Coronary artery (tissue), 2 donors: Measurements from ENCODE around the gene EN2.

Source experiments
- DNase-seq: peaks from one replicate; pipeline ENCODE4 v3.0.0-alpha.2; 2017; ENCODE audit warnings: low spot score
- H3K27ac ChIP-seq, 2 donors: fragments of 200-600 bp; sonication (generic); one replicate each; pipeline ENCODE4 v1.5.1; 2016 to 2019
- H3K4me3 ChIP-seq: fragments of 200-600 bp; sonication (generic); 2 replicates; pipeline ENCODE4 v1.5.1; 2016; ENCODE audit warnings: mild to moderate bottlenecking, moderate library complexity
- TF ChIP-seq, protein P1 (sequence below): fragments of 200-600 bp; sonication (generic); IDR thresholded peaks from one replicate; pipeline ENCODE4 v1.5.1; 2019; ENCODE audit warnings: antibody characterized with exemption

EN2 gene

DNA sequence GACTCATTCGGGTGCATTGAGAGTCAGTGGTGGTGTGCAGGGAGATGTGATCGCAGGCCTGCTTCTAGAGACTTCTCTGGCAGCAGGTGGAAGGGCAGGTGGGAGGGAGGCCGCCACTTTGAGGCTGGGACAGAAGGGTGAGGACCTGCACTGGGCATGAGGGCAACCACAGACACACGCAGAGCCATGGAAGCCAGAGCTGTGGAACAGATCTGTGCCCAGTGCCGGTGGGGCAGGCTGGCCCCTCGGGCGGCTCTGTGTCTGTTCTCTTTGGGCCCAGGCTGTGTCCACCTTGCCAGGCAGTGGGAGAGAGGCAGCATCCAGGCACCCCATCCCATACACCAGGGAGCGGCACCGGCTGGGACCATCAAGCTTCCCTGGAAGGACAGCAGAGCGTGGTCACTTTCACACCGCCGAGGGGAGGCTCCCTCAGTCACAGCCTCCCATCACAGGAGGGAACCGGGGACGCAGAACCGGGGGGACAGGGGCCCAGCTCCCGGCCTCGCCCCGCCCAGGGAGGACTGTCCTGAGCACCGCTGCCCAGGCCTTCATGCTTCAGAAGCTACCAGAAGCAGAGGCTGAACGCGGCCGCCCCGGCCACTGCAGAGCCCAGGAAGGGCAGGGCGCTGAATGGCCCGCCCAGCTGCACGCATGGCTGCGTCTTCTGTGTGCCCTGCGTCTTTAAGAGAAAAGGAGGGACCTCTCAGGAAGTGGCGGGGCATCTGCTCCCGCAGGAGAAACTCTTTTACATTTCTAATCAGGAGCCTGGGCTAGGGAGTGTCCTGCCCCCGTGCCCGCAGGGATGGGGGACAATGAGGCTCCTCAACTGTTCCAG is 32.1 kb downstream of the EN2 start:
- Histone ChIP-seq H3K27ac (no peak overlapping the region), H3K4me3 (peak overlapping the region; percentile 63)
- DNase-seq = no peak

DNA sequence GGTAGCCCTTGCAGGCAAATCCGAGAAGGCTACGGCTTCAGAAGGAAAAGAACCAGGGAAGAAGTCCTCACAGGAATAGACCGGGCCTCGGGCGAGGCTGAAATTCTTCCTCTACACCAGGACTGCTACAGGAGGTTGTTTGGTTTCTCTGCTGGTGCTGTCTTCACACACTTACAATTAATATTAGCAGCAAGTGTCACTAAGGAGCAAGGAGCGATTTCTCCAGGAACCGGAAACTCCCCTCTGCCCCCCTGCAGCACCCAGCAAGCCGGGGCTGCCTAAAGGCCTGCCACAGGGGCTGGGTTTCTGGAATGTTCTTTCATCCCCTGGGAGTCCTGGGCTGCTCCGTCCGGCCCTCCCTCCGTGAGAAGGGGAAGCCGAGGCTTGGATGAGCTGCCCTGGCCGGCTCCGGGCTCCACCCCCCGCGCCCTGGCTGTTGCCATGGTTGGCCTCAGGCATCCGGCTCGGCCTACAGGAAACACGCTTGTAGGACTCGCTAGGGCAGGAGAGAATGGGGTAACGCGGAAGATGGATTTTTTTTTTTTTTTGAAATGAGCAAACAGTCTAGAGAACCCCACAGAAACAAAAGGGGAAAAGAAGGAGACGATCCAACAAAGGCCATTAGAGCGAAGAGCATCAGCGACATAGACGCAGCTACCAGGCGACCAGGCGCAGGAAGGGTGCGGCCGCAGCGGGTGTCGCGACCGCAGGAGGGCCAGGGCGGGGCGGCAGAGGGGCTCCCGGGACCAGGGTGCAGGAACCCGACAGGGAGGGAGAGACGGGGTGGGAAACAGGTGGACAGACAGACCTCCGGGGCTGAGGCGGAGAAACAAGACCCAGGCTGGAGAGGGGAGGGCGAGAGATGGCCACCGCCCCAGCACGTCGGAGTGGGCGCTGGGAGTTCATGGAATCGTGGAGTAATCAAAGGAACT is 33.0 kb downstream of the EN2 start:
- H3K27ac ChIP-seq = peak overlapping the region in 1 of 2 donors; percentile 16
- TF ChIP-seq, protein P1, sequence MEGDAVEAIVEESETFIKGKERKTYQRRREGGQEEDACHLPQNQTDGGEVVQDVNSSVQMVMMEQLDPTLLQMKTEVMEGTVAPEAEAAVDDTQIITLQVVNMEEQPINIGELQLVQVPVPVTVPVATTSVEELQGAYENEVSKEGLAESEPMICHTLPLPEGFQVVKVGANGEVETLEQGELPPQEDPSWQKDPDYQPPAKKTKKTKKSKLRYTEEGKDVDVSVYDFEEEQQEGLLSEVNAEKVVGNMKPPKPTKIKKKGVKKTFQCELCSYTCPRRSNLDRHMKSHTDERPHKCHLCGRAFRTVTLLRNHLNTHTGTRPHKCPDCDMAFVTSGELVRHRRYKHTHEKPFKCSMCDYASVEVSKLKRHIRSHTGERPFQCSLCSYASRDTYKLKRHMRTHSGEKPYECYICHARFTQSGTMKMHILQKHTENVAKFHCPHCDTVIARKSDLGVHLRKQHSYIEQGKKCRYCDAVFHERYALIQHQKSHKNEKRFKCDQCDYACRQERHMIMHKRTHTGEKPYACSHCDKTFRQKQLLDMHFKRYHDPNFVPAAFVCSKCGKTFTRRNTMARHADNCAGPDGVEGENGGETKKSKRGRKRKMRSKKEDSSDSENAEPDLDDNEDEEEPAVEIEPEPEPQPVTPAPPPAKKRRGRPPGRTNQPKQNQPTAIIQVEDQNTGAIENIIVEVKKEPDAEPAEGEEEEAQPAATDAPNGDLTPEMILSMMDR = no peak
- no peak for DNase-seq
- H3K4me3 ChIP-seq = peak overlapping the region; percentile 63

More for the DNA sequence above, 32.1 kb downstream of the EN2 start:
- TF ChIP-seq, protein P1 = no peak

DNA sequence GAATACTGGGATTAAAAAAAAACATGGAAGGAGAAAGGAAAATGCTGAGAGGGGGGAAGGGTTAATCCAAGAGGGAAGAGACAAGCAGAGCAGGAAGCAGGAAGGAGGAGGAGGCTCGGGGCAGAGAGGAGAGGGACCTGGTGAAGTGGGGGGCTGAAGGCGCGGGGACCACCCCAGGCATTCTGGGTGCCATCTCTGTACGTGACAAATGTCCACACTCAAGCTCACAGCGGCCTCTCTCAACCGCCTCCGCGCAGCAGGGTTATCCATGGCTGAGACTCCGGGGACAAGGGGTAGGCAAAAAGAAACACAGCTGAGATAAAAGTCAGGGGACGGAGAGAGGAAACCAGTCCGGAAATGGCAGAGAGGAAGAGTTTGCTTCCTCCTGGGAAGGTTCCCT is 33.9 kb downstream of the EN2 start:
- DNase-seq = no peak
- Histone ChIP-seq H3K4me3 (no peak overlapping the region), H3K27ac (no peak overlapping the region)
- TF ChIP-seq, protein P1 = no peak

DNA sequence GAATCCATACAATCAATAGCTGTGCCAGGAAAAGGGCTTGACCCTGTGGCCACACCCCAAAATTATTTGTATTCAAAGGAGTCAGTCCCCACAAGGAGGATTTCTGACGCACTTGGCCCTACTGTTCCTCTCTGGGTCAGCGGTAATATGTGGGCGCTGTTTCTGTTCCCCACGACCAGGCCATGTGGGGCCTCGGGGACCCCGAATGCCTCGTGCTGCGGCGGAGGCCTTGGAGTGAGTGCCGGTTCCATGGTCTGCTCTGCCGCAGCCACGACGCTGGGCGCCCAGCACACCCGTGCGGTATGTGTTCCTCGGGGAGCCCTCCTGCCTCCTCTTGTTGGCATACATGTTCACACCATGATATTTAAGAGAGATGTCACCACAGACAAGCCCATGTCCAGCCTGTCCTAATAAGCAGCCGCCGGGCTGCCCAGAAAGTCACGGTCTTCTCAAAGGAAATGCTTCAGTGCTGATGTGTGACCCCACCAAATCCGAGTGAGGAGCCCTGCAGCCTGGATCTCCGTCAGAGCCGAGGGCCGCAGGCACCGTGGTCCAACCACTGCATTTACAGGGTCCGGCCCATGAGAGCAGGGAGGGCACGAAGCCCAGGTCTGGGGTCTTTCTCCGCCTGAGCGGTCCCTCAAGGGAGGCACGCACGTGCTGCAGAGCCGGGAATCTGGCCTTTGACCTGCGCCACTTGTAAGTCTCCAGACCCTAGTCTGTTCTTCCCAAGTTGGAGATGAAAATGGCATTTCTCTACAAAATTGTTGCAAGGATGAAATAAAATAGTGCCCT is 36.0 kb downstream of the EN2 start:
- H3K4me3 ChIP-seq = no peak overlapping the region
- no peak for DNase-seq
- no peak overlapping the region for H3K27ac ChIP-seq
- TF ChIP-seq, protein P1 = no peak

DNA sequence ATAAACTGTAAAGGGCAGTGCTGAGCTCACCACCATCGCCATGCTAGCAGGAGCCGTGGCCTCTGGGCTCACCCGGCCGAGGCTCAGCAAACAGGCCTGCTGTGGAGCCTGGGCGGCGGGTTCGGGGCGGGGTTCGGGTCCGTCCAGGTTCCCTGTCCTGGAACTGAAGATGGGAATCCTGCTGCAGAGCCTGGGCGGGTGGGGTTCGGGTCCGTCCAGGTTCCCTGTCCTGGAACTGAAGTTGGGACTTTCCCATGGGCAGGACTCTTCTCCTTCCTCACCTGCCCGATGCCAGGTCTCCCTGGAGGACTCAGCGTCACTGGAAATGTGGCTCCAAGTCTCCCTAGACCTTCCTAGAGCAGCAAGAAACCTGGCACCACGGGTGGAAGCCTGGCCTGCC is 36.6 kb downstream of the EN2 start:
- TF ChIP-seq, protein P1 = no peak
- Histone ChIP-seq H3K4me3 (no peak overlapping the region), H3K27ac (no peak overlapping the region)
- no peak for DNase-seq

DNA sequence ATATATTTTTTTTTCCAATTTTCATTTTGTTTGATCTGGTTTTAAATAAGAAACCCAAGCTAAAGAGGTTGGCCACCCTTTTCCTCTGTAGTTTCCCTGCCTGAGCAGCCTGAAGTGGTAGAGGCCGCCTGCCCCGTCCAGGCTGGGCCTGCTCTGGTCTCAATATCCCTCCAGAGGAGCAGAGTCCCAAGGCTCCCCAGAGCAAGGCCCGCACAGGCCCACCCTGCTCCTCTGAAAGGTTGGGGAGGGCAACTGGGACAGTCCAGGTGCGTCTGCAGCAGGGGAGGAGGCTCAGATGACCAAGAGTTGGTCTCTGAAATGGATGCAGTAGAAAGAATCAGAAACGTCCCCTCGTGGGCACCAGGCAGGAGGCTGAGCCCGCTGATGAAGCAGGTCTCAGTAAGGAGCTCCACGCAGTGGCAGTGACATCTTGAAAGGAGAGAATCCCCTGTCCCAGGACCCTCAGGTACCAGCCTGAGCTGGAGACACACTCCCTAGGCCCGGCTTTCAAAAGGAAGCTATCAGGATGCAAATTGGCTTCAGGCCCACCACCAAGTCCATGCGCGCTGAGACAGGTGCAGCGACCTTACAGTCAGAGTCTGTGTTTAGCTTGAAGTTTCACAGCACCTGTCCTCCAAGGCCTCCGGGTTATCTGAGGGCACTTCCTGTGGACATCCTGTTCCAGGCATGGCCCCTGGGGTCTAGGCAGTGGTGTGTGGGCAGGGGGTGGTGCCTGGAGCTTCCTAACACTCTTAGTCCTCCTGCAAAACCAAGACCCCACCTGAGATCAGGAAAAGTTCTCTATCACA is 37.7 kb downstream of the EN2 start:
- no peak overlapping the region for H3K27ac ChIP-seq
- no peak overlapping the region for H3K4me3 ChIP-seq
- TF ChIP-seq, protein P1 = no peak
- no peak for DNase-seq
